Parathyroid adenoma (tissue), 2 donors: ENCODE measurements around the gene DOLPP1.
A peak's percentile ranks its signal among the peaks of the same experiment; 100 is the strongest.

ENCODE experiments used
- H2AFZ ChIP-seq: fragments of 300-600 bp; sonication (generic); one replicate; pipeline ENCODE4 v1.7.0; 2017; ENCODE audit warnings: antibody characterized with exemption, mild to moderate bottlenecking
- H3K27ac ChIP-seq: fragments of 300-600 bp; sonication (generic); one replicate; pipeline ENCODE4 v1.7.0; 2017
- H3K27me3 ChIP-seq: fragments of 300-600 bp; sonication (generic); one replicate; pipeline ENCODE4 v1.7.0; 2017; ENCODE audit warnings: low read length; ENCODE audit not compliant: control insufficient read depth, insufficient read depth
- H3K36me3 ChIP-seq: fragments of 300-600 bp; sonication (generic); one replicate; pipeline ENCODE4 v1.7.0; 2017; ENCODE audit warnings: low read length; ENCODE audit not compliant: control insufficient read depth, insufficient read depth
- H3K4me1 ChIP-seq: fragments of 300-600 bp; sonication (generic); one replicate; pipeline ENCODE4 v1.7.0; 2017; ENCODE audit warnings: control low read depth
- H3K4me2 ChIP-seq: fragments of 300-600 bp; sonication (generic); one replicate; pipeline ENCODE4 v1.7.0; 2017; ENCODE audit warnings: low read length
- H3K4me3 ChIP-seq: fragments of 300-600 bp; sonication (generic); one replicate; pipeline ENCODE4 v1.7.0; 2017; ENCODE audit warnings: low read depth, low read length
- H3K79me2 ChIP-seq: fragments of 300-600 bp; sonication (generic); one replicate; pipeline ENCODE4 v1.7.0; 2017; ENCODE audit warnings: control low read depth
- H3K9ac ChIP-seq: fragments of 300-600 bp; sonication (generic); one replicate; pipeline ENCODE4 v1.7.0; 2017; ENCODE audit warnings: mild to moderate bottlenecking
- H3K9me3 ChIP-seq: fragments of 300-600 bp; sonication (generic); one replicate; pipeline ENCODE4 v1.7.0; 2017; ENCODE audit warnings: low read length; ENCODE audit not compliant: control insufficient read depth
- TF ChIP-seq, protein P1 (sequence below): fragments of 300-600 bp; sonication (generic); IDR thresholded peaks from one replicate; pipeline ENCODE4 v1.7.0; 2017; ENCODE audit warnings: antibody characterized with exemption, mild to moderate bottlenecking
- donor health status: primary hyperparathyroidism.

DOLPP1 gene

DNA sequence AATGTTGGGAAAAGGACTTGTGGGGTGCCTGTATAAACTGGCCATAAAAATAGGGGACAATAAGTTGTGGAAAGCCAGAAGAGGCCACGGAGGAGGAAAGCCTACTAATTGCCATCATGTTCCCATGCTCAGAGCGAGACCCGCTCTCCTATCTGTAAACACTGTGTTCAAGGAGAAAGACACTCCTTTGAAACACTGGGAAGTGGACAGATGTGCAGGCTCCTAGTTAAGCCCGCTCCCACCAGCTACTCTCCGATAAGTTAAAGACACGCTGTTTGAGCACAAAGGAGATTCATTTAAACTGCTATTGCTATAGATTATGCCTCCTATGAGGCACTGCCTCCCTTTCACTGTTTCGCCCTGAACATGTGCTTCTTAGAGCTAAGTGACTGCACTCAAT, 20.4 kb downstream of the DOLPP1 start:
- no peak overlapping the region for H3K4me3 ChIP-seq
- TF ChIP-seq, protein P1, sequence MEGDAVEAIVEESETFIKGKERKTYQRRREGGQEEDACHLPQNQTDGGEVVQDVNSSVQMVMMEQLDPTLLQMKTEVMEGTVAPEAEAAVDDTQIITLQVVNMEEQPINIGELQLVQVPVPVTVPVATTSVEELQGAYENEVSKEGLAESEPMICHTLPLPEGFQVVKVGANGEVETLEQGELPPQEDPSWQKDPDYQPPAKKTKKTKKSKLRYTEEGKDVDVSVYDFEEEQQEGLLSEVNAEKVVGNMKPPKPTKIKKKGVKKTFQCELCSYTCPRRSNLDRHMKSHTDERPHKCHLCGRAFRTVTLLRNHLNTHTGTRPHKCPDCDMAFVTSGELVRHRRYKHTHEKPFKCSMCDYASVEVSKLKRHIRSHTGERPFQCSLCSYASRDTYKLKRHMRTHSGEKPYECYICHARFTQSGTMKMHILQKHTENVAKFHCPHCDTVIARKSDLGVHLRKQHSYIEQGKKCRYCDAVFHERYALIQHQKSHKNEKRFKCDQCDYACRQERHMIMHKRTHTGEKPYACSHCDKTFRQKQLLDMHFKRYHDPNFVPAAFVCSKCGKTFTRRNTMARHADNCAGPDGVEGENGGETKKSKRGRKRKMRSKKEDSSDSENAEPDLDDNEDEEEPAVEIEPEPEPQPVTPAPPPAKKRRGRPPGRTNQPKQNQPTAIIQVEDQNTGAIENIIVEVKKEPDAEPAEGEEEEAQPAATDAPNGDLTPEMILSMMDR, result no peak
- H2AFZ ChIP-seq, result no peak overlapping the region
- H3K4me2 ChIP-seq, result no peak overlapping the region
- H3K27ac ChIP-seq, result no peak overlapping the region
- no peaks in the 10 kb centered on the region for H3K79me2 ChIP-seq
- no peaks in the 10 kb centered on the region for H3K9me3 ChIP-seq
- H3K9ac ChIP-seq, result no peak overlapping the region
- H3K4me1 ChIP-seq, result peaks cover 14% of the 10 kb centered on the region
- H3K27me3 ChIP-seq, result no peaks in the 10 kb centered on the region
- H3K36me3 ChIP-seq, result no peaks in the 10 kb centered on the region

DNA sequence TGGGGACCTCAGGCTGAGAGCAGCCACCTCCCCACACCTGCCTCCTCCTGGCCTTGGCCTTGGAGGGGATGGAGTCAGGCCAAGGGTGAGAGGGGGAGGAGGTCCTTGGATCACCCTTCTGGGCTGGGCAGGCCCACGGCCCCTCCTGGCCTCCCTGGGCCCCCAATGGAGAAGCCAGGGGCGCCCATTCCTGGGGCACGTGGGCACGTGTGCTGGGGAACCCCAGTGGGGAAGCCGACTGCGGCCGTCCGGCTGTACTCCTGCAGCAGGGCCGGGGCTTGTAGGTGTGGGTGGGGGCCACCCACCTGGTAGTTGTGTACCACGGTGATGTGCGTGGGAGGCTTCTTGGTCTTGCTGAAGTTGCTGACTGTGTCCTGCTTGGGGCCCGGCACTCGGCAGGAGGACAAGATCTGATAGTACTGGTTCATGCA, 21.2 kb downstream of the DOLPP1 start:
- no peak overlapping the region for H3K4me2 ChIP-seq
- no peak overlapping the region for H3K9ac ChIP-seq
- TF ChIP-seq, protein P1, result no peak
- no peaks in the 10 kb centered on the region for H3K36me3 ChIP-seq
- no peaks in the 10 kb centered on the region for H3K79me2 ChIP-seq
- no peaks in the 10 kb centered on the region for H3K27me3 ChIP-seq
- H3K4me1 ChIP-seq, result peaks cover 14% of the 10 kb centered on the region
- peak overlapping the region; percentile 82 for H3K27ac ChIP-seq
- H3K4me3 ChIP-seq, result no peak overlapping the region
- no peak overlapping the region for H2AFZ ChIP-seq
- H3K9me3 ChIP-seq, result no peaks in the 10 kb centered on the region

DNA sequence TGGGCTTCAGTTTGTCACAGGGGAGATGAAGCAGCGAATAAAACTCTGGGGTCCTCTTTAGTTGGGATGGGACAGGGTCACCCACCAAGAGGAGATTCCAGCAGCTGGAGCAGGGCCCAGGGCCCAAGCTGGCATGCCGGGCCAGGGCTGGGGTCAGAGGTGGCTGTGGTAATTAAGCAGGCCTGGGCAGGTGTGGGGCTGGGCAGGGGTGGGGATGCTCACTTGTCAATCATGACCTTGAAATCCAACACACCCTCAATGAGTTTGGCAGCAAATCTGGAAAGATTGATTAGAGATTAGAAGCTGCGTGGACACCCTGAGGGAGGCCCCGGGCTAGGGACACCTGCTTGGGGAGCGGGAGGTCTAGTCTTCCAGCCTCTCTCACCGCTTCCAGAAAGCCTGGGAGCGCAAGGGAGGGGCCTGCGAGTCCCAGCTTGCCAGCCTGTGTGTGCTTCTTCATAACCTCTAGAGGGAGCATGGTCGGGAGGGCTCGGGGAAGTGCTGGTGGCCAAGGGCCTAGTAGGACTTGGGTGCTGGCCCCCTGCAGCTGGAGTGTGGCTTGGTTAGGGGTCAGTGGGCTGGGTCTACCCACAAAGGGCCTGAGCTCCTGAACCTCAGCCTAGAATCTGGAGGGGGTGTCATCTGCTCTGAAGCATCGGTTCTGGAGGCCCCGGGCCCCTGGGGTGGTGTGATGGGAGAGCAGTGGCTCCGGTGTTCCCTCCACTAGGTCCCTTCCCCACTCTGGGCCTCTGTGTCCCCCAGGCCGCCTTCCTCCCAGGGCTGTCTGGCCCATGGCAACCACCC, 22.1 kb downstream of the DOLPP1 start:
- Histone ChIP-seq H3K27me3 (no peaks in the 10 kb centered on the region), H2AFZ (peak overlapping the region; percentile 25), H3K36me3 (no peaks in the 10 kb centered on the region), H3K4me3 (no peak overlapping the region), H3K27ac (peak overlapping the region; percentile 82), H3K9me3 (no peaks in the 10 kb centered on the region), H3K79me2 (no peaks in the 10 kb centered on the region), H3K4me2 (peak overlapping the region; percentile 50), H3K9ac (no peak overlapping the region), H3K4me1 (peaks cover 14% of the 10 kb centered on the region)
- TF ChIP-seq, protein P1, result peak; percentile 48

DNA sequence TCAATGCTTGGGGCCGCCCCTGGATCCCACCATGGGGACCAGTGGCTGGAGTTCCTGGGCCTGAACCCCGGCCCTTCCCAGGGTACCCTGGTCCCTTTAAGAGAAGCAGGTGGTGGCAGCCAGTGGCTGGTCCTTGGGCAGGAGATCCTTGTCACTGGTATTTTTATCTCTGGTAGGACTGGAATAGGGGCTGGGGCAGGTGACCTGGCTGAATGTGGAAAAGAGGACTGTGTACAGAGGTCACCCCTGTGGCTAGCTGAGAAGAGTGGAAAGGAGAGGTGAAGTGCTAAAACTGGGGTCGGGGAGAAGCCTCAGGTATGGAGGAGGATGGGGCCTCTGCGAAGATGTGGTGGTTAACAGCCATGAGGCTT, 22.7 kb downstream of the DOLPP1 start:
- Histone ChIP-seq H3K4me1 (peaks cover 14% of the 10 kb centered on the region), H2AFZ (peak overlapping the region; percentile 25), H3K4me2 (peak overlapping the region; percentile 50), H3K79me2 (no peaks in the 10 kb centered on the region), H3K9ac (no peak overlapping the region), H3K4me3 (no peak overlapping the region), H3K36me3 (no peaks in the 10 kb centered on the region), H3K27ac (peak overlapping the region; percentile 82), H3K9me3 (no peaks in the 10 kb centered on the region), H3K27me3 (no peaks in the 10 kb centered on the region)
- TF ChIP-seq, protein P1, result no peak

DNA sequence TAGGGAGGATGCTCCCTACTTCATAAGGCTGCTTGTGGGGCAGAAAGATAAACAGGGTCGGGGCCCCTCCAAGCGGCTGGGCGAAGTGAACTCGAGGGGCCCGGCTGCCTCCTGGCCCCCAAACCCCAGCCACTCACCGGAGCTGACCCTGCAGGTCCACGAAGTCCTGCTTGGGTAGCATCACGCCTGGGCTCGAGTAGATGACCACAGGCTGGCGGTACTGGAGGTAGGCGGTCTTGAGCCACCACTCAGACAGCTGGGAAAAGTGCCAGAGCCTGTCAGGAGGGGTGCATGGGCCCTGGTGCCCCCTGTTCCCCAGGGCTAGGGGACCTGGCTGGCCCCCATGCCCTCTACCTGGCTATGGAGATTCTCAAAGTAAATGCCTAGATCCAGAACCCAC, 23.1 kb downstream of the DOLPP1 start:
- H3K4me2 ChIP-seq, result peak overlapping the region; percentile 50
- no peak overlapping the region for H2AFZ ChIP-seq
- H3K27ac ChIP-seq, result peak overlapping the region; percentile 82
- no peak overlapping the region for H3K4me3 ChIP-seq
- no peaks in the 10 kb centered on the region for H3K27me3 ChIP-seq
- H3K79me2 ChIP-seq, result no peaks in the 10 kb centered on the region
- H3K9me3 ChIP-seq, result no peaks in the 10 kb centered on the region
- H3K9ac ChIP-seq, result no peak overlapping the region
- TF ChIP-seq, protein P1, result no peak
- H3K4me1 ChIP-seq, result peaks cover 14% of the 10 kb centered on the region
- H3K36me3 ChIP-seq, result no peaks in the 10 kb centered on the region
